ENCODE data around the gene BARX1.

GRCh38 chr9:93954434-93955061, 607 bp downstream of the BARX1 start:
- no peak for TF ChIP-seq ELF4 (IDR thresholded peaks at IDR 0.05)
- no peak for TF ChIP-seq SUZ12 (IDR thresholded peaks at IDR 0.05)
- TF ChIP-seq FOXK2 (IDR thresholded peaks at IDR 0.05), result no peak
- TF ChIP-seq ARNT (IDR thresholded peaks at IDR 0.05), result no peak
- no peak for TF ChIP-seq LEF1 (IDR thresholded peaks at IDR 0.05; ENCODE audit: borderline replicate concordance)
- no peak for TF ChIP-seq PKNOX1 (IDR thresholded peaks at IDR 0.05)
- TF ChIP-seq HDGF (IDR thresholded peaks at IDR 0.05; ENCODE audit: borderline replicate concordance), result no peak
- no peak for TF ChIP-seq NFRKB (IDR thresholded peaks at IDR 0.05)
- no peak for TF ChIP-seq BHLHE40 (IDR thresholded peaks at IDR 0.05; ENCODE audit: borderline replicate concordance)
